ENCODE measurements around the gene MN1.
A peak's percentile ranks its signal among the peaks of the same experiment; 100 is the strongest.

The MN1 gene

DNA sequence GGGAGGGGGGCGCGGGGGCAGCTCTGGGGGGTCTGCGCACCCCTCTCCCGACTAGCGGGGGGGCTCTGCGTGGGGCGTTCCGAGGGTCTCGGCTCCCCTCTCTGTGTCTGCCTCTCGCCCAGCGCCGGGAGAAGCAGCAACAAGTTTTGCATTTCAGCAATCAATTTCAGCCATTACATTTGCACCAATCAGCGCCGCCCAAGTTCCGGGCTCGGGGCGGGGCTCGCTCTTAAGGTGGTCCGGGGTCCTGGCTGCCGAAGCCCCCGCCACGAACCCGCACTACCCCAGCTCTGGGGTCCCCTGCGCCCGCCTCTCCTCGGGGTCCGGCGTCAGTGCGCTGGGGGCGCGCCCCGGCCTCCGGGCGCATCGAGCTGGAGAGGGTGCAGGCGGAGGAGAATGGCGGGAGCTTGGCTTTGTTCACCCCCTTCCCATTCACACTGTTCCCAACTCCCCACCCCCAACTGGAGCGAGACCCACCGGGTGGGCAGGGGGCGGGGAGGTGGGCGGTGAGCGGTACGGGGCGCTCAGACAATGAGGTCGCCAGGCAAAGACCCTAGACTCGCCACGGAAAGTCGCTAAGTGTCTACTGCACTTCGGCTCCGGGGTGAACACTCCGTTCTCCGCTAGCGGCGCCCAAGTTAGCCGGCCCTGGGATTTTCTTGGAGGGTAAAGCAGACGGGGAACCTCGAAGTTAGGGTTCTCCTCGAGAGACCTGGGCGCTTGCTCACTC is at the start of gene MN1:
Gene MN1 (minus strand): TSS at position 141 of the 730 bp plus-strand sequence. CDS start 1,213 bp downstream, outside the sequence.
- Histone ChIP-seq H3K4me3 (peak within 1 kb of the TSS; percentile 98), H3K27ac (peak within 1 kb of the TSS; percentile 94 to 98)
- no peak for DNase-seq (ENCODE audit: low spot score)
- TF ChIP-seq, protein P1, sequence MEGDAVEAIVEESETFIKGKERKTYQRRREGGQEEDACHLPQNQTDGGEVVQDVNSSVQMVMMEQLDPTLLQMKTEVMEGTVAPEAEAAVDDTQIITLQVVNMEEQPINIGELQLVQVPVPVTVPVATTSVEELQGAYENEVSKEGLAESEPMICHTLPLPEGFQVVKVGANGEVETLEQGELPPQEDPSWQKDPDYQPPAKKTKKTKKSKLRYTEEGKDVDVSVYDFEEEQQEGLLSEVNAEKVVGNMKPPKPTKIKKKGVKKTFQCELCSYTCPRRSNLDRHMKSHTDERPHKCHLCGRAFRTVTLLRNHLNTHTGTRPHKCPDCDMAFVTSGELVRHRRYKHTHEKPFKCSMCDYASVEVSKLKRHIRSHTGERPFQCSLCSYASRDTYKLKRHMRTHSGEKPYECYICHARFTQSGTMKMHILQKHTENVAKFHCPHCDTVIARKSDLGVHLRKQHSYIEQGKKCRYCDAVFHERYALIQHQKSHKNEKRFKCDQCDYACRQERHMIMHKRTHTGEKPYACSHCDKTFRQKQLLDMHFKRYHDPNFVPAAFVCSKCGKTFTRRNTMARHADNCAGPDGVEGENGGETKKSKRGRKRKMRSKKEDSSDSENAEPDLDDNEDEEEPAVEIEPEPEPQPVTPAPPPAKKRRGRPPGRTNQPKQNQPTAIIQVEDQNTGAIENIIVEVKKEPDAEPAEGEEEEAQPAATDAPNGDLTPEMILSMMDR (IDR thresholded peaks at IDR 0.05): no peak

DNA sequence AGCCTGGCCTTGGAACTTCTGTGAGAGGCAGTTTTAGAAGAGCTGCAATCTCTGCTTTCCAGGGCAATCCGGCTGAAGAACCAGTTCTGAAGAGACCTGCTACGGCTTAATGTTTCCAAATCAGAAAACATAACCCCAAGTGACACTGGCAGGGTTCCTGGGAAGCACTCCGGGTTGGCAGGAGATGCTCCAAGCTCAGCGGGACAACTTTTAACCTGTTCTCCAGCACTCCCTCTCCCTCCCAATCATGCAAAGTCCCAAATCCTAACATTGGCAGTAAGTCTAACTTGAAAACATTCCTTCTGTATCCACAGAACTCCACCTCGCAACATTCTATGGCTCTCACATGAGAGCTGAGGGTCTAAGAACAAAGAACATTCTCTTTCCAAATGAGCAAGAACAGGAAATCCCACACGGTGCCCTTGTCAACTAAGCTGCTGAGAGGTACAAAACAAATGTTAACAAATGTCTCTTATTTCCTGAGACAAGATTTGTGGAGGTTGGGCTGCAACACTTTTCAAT is 48.5 kb upstream of the MN1 start:
- DNase-seq (ENCODE audit: low spot score): no peak
- no peak overlapping the region for H3K4me3 ChIP-seq
- TF ChIP-seq, protein P1 (IDR thresholded peaks at IDR 0.05): no peak
- H3K27ac ChIP-seq: peak overlapping the region; percentile 33 to 50

DNA sequence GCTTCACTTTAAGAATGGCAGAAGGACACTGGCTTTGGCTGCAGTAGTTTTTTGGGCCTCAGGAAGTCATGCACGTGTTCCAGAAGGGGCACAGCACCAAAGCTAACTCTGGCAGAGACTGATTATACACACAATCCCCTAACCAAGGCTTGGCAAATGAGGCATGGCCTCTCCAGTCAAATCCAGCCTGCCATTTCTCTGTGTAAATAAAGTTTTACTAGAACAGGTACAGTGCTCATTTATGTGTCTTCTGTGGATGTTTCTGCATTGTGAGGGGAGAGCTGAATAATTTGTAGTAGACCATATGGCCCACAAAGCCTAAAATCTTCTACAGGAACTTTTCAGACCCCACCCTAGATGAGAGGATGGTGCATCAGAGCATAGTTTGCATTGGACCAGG is 46.4 kb upstream of the MN1 start:
- no peak overlapping the region for H3K4me3 ChIP-seq
- TF ChIP-seq, protein P1 (IDR thresholded peaks at IDR 0.05): no peak
- H3K27ac ChIP-seq: no peak overlapping the region
- DNase-seq (ENCODE audit: low spot score): no peak

DNA sequence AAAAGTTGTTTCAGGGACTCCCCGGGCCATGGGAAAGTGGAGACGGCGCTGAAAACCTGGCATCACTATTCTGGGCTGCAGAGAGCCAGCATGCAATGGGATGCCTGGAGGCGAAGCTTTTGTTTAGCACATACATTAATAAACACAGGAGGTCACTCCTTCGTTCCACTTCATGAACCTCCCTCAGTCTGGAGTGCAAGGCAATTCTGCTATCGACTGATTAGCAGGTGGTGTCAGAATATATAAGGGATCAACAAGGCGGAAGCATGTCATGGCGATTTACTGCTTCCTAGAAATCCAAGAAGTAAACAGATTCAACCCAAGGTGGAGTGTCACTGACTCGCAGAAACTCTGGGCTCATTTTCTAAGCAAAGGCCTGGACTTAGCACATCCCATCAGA is 45.4 kb upstream of the MN1 start:
- no peak overlapping the region for H3K4me3 ChIP-seq
- H3K27ac ChIP-seq: no peak overlapping the region
- no peak for DNase-seq (ENCODE audit: low spot score)
- TF ChIP-seq, protein P1 (IDR thresholded peaks at IDR 0.05): no peak

DNA sequence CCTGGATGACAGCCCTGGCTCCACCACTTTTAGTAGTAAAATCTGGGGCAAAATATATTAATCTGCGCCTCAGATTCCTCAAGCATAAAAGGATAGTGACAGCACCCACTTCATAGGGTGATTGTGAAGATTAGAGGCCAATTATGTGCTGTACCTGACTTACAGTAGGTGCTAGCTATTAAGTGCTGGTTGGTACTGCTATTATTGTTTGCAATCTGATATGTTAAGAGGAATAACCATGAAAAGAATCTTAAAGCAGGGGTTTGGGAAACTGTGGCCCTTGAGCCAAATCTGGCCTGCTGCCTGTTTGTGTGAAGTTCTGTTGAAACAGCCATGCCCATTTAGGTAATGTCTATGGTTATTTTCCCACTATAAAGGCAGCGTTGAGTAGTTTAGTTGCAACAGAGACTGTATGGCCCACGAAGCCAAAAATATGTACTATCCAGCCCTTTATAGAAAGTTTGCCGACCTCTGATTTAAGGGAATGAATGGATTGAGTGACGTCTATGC is 44.7 kb upstream of the MN1 start:
- TF ChIP-seq, protein P1 (IDR thresholded peaks at IDR 0.05): no peak
- no peak overlapping the region for H3K27ac ChIP-seq
- no peak overlapping the region for H3K4me3 ChIP-seq
- DNase-seq (ENCODE audit: low spot score): no peak

DNA sequence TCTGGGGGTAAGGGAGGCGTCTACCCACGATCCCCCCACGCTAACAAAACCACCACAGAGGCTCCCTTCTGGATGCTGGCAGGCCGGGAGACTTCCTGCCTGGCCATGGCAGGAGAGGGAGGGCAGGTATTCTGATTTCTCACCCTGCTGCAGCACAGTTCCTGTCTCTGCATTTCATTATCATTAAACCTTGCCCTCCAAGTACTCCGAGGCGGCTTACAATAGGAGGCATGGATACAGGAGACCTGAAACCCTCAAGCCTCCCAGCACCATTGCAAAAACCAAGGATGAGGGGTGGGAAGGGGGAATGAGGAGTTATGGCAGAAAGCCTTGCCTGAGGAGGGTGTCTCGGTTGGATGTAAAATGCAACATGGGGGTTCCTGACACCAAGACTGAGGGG is 44.1 kb upstream of the MN1 start:
- no peak for DNase-seq (ENCODE audit: low spot score)
- H3K4me3 ChIP-seq: no peak overlapping the region
- TF ChIP-seq, protein P1 (IDR thresholded peaks at IDR 0.05): no peak
- H3K27ac ChIP-seq: no peak overlapping the region

Data from coronary artery (tissue), 2 donors.